ENCODE results near the gene ACLY. TPM values are rescaled to one million over a fixed set of nuclear protein-coding genes. Genes with fewer than 3 reads are reported as not detected.

Gene ACLY
- total and polyA plus RNA-seq, 2 of the 13 experiments (the other 11 are each of a cell fraction or from before 2014, with no cell fraction given): 111 to 218 TPM

DNA sequence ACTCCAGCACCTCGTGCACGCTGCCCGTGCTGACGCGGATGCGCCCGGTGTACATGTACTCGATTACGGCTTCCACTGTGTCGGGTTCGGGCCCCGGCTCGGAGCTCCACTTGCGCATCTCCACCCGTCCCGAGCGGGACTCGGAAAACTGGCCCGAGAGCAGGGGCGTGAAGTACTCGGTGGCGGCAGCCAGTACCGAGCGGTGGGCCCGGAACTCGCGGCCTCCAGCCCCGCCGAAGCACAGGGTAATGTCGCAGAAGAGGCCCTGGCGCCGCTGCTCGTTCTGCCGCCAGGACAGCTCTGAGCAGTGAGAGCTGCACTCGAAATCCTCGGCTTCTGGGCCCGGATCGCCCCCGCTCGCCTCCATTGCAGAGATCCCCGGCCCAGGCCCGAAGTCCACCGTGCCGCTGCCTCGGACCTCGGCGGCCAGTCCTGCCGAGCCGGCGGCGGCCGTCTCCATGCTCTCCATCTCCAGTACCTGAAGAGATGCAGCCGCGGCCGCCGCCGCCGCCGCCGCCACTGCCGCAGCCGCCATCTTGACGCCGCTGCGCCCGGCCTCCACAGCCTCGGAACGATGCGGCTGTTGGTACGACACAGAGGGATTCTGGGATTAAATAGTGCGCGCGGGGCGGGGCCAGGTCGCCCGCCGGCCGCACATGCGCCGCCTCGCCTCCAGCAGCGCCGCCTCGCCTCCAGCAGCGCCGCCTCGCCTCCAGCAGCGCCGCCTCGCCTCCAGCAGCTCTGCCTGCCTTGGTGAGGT is 53.7 kb downstream of the ACLY start, which contains the start of gene KLHL11 (continued):
- TF ChIP-seq, protein P1, sequence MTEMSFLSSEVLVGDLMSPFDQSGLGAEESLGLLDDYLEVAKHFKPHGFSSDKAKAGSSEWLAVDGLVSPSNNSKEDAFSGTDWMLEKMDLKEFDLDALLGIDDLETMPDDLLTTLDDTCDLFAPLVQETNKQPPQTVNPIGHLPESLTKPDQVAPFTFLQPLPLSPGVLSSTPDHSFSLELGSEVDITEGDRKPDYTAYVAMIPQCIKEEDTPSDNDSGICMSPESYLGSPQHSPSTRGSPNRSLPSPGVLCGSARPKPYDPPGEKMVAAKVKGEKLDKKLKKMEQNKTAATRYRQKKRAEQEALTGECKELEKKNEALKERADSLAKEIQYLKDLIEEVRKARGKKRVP (CRISPR knock-in tag; IDR thresholded peaks at IDR 0.05): peak in 1 of 2 experiments; percentile 29; a peak in 1 of 4 replicates
- TF ChIP-seq ZNF225 (CRISPR knock-in tag; IDR thresholded peaks at IDR 0.05) (peak; percentile 30; the same call in 1 of the 2 replicates), GABPB1 (CRISPR knock-in tag; IDR thresholded peaks at IDR 0.05) (peak; percentile 79), ZMYM3 (CRISPR knock-in tag; IDR thresholded peaks at IDR 0.05) (peak; percentile 14; the same call in 1 of the 2 replicates), MED8 (CRISPR knock-in tag; IDR thresholded peaks at IDR 0.05; ENCODE audit: insufficient replicate concordance) (peak; percentile 82), SP4 (CRISPR knock-in tag; IDR thresholded peaks at IDR 0.05) (peak; percentile 46; the same call in 1 of the 2 replicates), ETV6 (CRISPR knock-in tag; conservative IDR thresholded peaks at IDR 0.05) (peak; percentile 77; the same call in 1 of the 2 replicates), ZSCAN25 (CRISPR knock-in tag; IDR thresholded peaks at IDR 0.05) (no peak; the same call in 1 of the 2 replicates), ZNF569 (CRISPR knock-in tag; IDR thresholded peaks at IDR 0.05; ENCODE audit: borderline replicate concordance) (no peak), ZBTB7B (CRISPR knock-in tag; IDR thresholded peaks at IDR 0.05) (peak; percentile 48)
- TF ChIP-seq, protein P2, sequence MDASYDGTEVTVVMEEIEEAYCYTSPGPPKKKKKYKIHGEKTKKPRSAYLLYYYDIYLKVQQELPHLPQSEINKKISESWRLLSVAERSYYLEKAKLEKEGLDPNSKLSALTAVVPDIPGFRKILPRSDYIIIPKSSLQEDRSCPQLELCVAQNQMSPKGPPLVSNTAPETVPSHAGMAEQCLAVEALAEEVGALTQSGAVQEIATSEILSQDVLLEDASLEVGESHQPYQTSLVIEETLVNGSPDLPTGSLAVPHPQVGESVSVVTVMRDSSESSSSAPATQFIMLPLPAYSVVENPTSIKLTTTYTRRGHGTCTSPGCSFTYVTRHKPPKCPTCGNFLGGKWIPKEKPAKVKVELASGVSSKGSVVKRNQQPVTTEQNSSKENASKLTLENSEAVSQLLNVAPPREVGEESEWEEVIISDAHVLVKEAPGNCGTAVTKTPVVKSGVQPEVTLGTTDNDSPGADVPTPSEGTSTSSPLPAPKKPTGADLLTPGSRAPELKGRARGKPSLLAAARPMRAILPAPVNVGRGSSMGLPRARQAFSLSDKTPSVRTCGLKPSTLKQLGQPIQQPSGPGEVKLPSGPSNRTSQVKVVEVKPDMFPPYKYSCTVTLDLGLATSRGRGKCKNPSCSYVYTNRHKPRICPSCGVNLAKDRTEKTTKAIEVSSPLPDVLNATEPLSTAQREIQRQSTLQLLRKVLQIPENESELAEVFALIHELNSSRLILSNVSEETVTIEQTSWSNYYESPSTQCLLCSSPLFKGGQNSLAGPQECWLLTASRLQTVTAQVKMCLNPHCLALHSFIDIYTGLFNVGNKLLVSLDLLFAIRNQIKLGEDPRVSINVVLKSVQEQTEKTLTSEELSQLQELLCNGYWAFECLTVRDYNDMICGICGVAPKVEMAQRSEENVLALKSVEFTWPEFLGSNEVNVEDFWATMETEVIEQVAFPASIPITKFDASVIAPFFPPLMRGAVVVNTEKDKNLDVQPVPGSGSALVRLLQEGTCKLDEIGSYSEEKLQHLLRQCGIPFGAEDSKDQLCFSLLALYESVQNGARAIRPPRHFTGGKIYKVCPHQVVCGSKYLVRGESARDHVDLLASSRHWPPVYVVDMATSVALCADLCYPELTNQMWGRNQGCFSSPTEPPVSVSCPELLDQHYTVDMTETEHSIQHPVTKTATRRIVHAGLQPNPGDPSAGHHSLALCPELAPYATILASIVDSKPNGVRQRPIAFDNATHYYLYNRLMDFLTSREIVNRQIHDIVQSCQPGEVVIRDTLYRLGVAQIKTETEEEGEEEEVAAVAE (CRISPR knock-in tag; IDR thresholded peaks at IDR 0.05; ENCODE audit: borderline replicate concordance): 0 out of 2 replicates have a peak, but pooled peaks have one; percentile 35
- TF ChIP-seq, protein P3, sequence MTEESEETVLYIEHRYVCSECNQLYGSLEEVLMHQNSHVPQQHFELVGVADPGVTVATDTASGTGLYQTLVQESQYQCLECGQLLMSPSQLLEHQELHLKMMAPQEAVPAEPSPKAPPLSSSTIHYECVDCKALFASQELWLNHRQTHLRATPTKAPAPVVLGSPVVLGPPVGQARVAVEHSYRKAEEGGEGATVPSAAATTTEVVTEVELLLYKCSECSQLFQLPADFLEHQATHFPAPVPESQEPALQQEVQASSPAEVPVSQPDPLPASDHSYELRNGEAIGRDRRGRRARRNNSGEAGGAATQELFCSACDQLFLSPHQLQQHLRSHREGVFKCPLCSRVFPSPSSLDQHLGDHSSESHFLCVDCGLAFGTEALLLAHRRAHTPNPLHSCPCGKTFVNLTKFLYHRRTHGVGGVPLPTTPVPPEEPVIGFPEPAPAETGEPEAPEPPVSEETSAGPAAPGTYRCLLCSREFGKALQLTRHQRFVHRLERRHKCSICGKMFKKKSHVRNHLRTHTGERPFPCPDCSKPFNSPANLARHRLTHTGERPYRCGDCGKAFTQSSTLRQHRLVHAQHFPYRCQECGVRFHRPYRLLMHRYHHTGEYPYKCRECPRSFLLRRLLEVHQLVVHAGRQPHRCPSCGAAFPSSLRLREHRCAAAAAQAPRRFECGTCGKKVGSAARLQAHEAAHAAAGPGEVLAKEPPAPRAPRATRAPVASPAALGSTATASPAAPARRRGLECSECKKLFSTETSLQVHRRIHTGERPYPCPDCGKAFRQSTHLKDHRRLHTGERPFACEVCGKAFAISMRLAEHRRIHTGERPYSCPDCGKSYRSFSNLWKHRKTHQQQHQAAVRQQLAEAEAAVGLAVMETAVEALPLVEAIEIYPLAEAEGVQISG (CRISPR knock-in tag; IDR thresholded peaks at IDR 0.05): peak; percentile 90
- TF ChIP-seq, protein P4, sequence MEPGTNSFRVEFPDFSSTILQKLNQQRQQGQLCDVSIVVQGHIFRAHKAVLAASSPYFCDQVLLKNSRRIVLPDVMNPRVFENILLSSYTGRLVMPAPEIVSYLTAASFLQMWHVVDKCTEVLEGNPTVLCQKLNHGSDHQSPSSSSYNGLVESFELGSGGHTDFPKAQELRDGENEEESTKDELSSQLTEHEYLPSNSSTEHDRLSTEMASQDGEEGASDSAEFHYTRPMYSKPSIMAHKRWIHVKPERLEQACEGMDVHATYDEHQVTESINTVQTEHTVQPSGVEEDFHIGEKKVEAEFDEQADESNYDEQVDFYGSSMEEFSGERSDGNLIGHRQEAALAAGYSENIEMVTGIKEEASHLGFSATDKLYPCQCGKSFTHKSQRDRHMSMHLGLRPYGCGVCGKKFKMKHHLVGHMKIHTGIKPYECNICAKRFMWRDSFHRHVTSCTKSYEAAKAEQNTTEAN (CRISPR knock-in tag; conservative IDR thresholded peaks at IDR 0.05): peak; percentile 79
- TF ChIP-seq, protein P5, sequence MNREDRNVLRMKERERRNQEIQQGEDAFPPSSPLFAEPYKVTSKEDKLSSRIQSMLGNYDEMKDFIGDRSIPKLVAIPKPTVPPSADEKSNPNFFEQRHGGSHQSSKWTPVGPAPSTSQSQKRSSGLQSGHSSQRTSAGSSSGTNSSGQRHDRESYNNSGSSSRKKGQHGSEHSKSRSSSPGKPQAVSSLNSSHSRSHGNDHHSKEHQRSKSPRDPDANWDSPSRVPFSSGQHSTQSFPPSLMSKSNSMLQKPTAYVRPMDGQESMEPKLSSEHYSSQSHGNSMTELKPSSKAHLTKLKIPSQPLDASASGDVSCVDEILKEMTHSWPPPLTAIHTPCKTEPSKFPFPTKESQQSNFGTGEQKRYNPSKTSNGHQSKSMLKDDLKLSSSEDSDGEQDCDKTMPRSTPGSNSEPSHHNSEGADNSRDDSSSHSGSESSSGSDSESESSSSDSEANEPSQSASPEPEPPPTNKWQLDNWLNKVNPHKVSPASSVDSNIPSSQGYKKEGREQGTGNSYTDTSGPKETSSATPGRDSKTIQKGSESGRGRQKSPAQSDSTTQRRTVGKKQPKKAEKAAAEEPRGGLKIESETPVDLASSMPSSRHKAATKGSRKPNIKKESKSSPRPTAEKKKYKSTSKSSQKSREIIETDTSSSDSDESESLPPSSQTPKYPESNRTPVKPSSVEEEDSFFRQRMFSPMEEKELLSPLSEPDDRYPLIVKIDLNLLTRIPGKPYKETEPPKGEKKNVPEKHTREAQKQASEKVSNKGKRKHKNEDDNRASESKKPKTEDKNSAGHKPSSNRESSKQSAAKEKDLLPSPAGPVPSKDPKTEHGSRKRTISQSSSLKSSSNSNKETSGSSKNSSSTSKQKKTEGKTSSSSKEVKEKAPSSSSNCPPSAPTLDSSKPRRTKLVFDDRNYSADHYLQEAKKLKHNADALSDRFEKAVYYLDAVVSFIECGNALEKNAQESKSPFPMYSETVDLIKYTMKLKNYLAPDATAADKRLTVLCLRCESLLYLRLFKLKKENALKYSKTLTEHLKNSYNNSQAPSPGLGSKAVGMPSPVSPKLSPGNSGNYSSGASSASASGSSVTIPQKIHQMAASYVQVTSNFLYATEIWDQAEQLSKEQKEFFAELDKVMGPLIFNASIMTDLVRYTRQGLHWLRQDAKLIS (CRISPR knock-in tag; IDR thresholded peaks at IDR 0.05): peak; percentile 67; the same call in 1 of the 2 replicates

Measured in HepG2 (cell line).